Central memory CD8-positive, alpha-beta T cell (primary cell): Measurements from ENCODE around the gene EGFL8.

Experiments used
- ATAC-seq: fragments of 150-1000 bp; cut with Tn5 transposase; replicated peaks from 2 replicates; pipeline ENCODE4 v1.10.0; 2022; ENCODE audit warnings: mild to moderate bottlenecking, moderate FRiP score, moderate number of reproducible peaks; ENCODE audit not compliant: poor library complexity, severe bottlenecking; ENCODE audit errors: extremely low read depth
- DNase-seq, 2 donors: peaks; one replicate each; pipeline ENCODE4 v3.0.0; 2021; ENCODE audit warnings: low spot score in 2 of 2
- H3K27ac Mint-ChIP-seq: one replicate; pipeline ENCODE4 v1.8.0; 2022; ENCODE audit warnings: low read depth, mild to moderate bottlenecking, moderate library complexity, mixed read lengths
- H3K27me3 Mint-ChIP-seq: one replicate; pipeline ENCODE4 v1.8.0; 2022; ENCODE audit warnings: mixed read lengths
- H3K36me3 Mint-ChIP-seq: one replicate; pipeline ENCODE4 v1.8.0; 2022; ENCODE audit warnings: mild to moderate bottlenecking, moderate library complexity, mixed read lengths; ENCODE audit not compliant: insufficient read depth
- H3K4me1 Mint-ChIP-seq: one replicate; pipeline ENCODE4 v1.8.0; 2022; ENCODE audit warnings: mixed read lengths
- H3K4me3 Mint-ChIP-seq: one replicate; pipeline ENCODE4 v1.8.0; 2022; ENCODE audit warnings: mild to moderate bottlenecking, moderate library complexity, mixed read lengths
- H3K9me3 Mint-ChIP-seq: one replicate; pipeline ENCODE4 v1.8.0; 2022; ENCODE audit warnings: mixed read lengths

Gene EGFL8

DNA sequence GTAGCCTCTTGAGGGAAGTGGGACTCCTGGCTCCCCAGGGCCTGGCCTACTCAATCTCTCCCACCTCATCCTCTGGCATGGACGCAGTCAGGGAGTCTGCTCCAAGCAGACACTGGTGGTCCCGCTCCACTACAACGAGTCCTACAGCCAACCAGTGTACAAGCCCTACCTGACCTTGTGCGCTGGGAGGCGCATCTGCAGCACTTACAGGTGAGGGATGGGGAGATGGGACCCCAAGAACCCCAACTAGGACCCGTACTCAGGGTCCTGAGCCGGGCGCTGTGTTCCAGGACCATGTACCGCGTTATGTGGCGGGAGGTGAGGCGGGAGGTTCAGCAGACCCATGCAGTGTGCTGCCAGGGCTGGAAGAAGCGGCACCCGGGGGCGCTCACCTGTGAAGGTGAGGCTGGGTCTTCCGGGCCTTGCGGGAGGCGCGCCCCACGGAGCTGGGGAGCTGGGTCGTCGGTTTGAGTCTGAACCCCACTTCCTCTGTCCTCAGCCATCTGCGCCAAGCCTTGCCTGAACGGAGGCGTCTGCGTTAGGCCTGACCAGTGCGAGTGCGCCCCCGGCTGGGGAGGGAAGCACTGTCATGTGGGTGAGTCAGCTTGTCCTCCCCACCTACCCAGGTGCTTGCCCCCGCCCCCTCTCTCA is 2.1 kb downstream of the EGFL8 start:
- ATAC-seq (no peak), DNase-seq (no peak)
- H3K27ac Mint-ChIP-seq, result peak overlapping the region; percentile 51
- peaks cover 15% of the 10 kb centered on the region for H3K36me3 Mint-ChIP-seq
- H3K27me3 Mint-ChIP-seq, result no peaks in the 10 kb centered on the region
- peaks cover 14% of the 10 kb centered on the region for H3K4me1 Mint-ChIP-seq
- H3K9me3 Mint-ChIP-seq, result no peaks in the 10 kb centered on the region
- no peak overlapping the region for H3K4me3 Mint-ChIP-seq

DNA sequence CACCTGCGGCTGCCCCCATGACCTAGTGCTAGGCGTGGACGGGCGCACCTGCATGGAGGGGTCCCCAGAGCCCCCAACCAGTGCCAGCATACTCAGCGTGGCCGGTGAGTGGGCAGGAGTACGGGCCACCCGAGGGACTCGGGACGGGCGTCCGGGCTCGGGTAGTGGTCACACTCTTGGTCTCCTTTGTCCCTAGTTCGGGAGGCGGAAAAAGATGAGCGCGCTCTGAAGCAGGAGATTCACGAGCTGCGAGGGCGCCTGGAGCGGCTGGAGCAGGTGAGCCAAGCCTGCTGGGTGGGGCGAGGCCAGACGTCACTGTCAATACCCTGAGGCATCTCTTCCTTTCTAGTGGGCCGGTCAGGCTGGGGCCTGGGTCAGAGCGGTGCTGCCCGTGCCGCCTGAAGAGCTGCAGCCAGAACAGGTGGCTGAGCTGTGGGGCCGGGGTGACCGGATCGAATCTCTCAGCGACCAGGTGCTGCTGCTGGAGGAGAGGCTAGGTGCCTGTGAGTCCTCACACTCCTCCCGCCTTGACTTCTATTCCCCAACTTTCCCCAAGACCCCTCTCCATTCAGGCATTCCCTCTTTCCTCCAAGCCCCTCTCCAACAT is 2.9 kb downstream of the EGFL8 start:
- Mint-ChIP-seq H3K27ac (no peak overlapping the region), H3K36me3 (peaks cover 15% of the 10 kb centered on the region), H3K9me3 (no peaks in the 10 kb centered on the region), H3K4me1 (peaks cover 14% of the 10 kb centered on the region), H3K27me3 (no peaks in the 10 kb centered on the region), H3K4me3 (no peak overlapping the region)
- no peak for DNase-seq
- no peak for ATAC-seq

DNA sequence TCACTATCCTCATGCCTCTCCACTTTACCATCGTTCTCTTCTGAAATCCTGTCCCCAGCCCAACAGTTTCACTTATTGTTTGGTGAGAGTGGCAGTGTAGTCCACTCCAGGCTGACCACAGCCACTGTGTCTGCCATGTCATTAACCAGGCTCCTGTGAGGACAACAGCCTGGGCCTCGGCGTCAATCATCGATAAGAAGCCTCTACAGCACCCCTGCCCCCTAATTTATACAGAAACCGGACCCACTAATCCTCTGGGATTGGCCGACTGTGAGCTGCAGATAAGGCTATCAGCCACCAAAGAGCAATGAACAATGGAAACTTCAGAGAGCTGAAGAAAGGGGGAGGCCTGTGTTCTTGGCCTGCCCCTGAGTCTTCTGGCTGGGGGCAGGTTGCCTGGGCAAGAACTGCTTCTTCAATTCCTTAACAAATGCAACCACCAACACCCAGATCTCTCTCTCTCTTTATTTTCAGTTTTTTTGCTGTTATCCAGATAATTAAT is 3.4 kb downstream of the EGFL8 start:
- Mint-ChIP-seq H3K36me3 (peaks cover 15% of the 10 kb centered on the region), H3K27me3 (no peaks in the 10 kb centered on the region), H3K4me3 (no peak overlapping the region), H3K27ac (no peak overlapping the region), H3K4me1 (peaks cover 14% of the 10 kb centered on the region), H3K9me3 (no peaks in the 10 kb centered on the region)
- ATAC-seq (no peak), DNase-seq (no peak)

DNA sequence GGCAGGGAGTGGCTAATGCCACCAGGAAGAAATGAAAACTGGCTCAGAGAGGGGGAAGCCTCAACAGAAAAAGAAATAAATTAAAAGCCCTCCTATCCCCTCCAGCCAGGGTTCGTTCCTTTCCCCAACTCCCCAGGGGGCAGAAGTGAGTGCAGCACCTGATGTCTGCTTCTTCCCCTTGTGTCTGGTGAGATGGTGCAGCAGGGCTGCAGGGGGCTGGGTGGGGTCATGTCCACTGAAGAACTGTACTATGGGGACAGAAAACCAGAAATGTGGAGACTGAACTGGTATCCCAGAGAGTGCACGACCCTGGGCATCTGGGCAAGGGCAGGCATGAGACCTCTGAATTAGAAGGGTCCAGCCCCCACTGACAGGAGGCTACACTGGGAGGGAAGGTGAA is 4.0 kb downstream of the EGFL8 start:
- H3K9me3 Mint-ChIP-seq, result no peaks in the 10 kb centered on the region
- H3K36me3 Mint-ChIP-seq, result peaks cover 15% of the 10 kb centered on the region
- ATAC-seq (no peak), DNase-seq (no peak)
- H3K27me3 Mint-ChIP-seq, result no peaks in the 10 kb centered on the region
- H3K27ac Mint-ChIP-seq, result no peak overlapping the region
- no peak overlapping the region for H3K4me3 Mint-ChIP-seq
- H3K4me1 Mint-ChIP-seq, result peaks cover 17% of the 10 kb centered on the region

DNA sequence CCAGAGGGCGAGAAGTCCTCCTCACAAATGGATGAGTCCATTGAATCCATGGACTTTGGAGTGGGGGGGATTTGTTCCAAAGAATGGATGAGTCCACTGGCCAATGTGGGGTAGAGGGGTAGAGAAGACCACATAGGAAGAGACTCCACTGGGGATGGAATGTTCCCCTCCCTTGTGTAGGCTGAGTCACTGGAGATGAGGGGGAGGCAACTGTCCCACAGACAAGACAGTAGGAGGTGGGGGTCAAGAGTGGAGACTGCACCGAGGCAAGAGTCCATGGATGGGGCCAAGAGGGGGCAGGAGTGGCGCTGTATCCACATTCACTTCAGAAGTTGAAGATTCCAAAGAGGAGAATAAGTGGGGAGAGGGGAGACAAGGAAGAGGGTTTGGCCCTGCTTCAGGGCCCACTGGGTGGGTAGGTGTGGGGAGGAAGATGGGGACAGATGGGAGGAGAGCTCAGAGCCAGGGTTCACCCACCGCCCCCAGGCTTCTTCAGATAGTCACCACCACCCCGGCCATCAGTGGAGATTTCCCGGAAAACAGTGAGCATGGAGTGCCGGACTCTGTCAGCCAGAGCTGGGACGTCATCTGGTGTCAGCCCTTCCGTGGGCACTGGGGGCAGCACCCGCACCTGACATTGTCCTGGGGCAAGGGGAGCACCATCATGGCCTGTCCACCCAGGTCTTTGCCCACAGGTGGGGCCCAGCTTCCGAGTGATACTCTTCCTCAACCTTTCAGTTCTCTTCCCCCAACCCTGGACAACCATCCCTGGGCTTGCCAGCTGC is 4.6 kb downstream of the EGFL8 start:
- no peak for ATAC-seq
- H3K27ac Mint-ChIP-seq, result no peak overlapping the region
- peaks cover 15% of the 10 kb centered on the region for H3K36me3 Mint-ChIP-seq
- DNase-seq, result no peak
- no peaks in the 10 kb centered on the region for H3K27me3 Mint-ChIP-seq
- peaks cover 24% of the 10 kb centered on the region for H3K4me1 Mint-ChIP-seq
- no peak overlapping the region for H3K4me3 Mint-ChIP-seq
- no peaks in the 10 kb centered on the region for H3K9me3 Mint-ChIP-seq

DNA sequence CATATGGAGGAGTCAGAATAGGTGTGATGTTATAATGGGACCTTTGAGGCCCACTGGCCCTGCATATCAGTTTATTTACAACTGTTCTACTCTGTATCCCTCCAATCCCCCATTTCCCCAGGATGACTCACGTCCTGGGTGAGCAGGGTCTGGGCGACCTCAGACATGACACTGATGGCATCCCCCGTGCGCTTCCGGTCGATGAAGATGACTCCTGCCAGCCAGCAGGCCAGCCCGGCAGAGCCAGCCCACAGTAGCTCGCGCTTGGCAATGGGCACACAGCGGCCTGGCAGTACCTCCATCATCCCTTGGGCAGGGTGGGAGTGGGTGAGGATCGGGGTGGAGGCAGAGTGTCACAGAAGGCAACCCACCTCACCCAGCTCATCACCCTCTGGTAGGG is 5.9 kb downstream of the EGFL8 start:
- H3K9me3 Mint-ChIP-seq, result no peaks in the 10 kb centered on the region
- DNase-seq, result no peak
- no peak for ATAC-seq
- H3K27me3 Mint-ChIP-seq, result no peaks in the 10 kb centered on the region
- peaks cover 33% of the 10 kb centered on the region for H3K4me1 Mint-ChIP-seq
- H3K36me3 Mint-ChIP-seq, result peaks cover 16% of the 10 kb centered on the region
- H3K4me3 Mint-ChIP-seq, result no peak overlapping the region
- H3K27ac Mint-ChIP-seq, result no peak overlapping the region

DNA sequence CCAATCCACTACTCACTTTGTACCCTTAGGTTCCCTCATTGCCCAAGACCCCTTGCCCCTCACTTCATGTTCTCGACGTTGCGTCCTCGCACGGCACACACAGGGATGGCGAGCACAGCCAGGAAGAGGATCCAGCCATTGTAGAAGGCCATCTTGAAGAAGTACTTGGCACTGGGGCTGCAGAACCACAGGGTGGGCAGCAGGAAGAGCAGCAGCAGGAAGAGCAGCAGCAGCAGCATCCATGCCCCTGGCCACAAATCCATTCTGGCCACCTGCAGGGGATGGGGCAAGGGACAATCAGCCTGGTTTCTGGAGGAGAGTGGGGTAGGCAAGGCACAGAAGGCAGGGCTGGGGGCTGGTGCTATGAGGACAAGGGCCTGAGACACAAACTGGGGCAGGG is 6.8 kb downstream of the EGFL8 start:
- H3K4me1 Mint-ChIP-seq, result peaks cover 38% of the 10 kb centered on the region
- H3K36me3 Mint-ChIP-seq, result peaks cover 18% of the 10 kb centered on the region
- DNase-seq (no peak), ATAC-seq (no peak)
- no peak overlapping the region for H3K27ac Mint-ChIP-seq
- H3K27me3 Mint-ChIP-seq, result no peaks in the 10 kb centered on the region
- H3K4me3 Mint-ChIP-seq, result no peak overlapping the region
- H3K9me3 Mint-ChIP-seq, result no peaks in the 10 kb centered on the region

DNA sequence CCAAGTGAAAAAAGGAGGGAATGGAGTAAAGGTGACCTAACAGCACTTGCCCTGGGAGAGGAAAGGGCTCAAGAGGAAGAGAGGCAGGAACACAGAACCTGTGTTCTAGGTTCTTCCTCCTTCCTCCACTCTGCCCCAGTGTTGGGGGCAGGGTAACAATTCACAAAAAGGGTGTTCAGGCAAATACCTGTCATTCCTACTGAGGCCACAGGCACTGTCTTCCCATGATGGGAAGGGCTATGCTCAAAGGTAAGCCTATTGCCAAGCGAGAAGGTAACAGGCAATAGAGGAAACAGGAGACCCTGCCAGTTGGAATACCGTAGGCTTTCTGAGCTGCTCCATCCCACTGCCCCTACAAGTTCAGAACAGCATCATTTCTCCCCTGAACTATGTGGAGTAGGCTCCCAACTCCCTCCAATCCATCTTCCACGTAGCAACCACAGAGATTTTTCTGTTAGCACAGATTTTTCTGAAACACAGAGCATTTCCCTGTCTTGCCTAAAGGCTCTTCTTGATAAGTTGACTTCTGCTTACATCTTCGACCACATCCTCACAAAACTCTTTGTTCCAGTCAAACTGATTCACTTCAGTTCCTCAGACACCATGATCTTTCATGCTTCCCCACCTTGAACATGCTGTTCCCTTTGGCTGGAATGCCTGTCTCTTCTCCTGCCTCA is 8.8 kb downstream of the EGFL8 start:
- no peak overlapping the region for H3K4me3 Mint-ChIP-seq
- H3K4me1 Mint-ChIP-seq, result peaks cover 57% of the 10 kb centered on the region
- DNase-seq (no peak), ATAC-seq (no peak)
- H3K27me3 Mint-ChIP-seq, result no peaks in the 10 kb centered on the region
- H3K36me3 Mint-ChIP-seq, result peaks cover 23% of the 10 kb centered on the region
- H3K27ac Mint-ChIP-seq, result no peak overlapping the region
- no peaks in the 10 kb centered on the region for H3K9me3 Mint-ChIP-seq

DNA sequence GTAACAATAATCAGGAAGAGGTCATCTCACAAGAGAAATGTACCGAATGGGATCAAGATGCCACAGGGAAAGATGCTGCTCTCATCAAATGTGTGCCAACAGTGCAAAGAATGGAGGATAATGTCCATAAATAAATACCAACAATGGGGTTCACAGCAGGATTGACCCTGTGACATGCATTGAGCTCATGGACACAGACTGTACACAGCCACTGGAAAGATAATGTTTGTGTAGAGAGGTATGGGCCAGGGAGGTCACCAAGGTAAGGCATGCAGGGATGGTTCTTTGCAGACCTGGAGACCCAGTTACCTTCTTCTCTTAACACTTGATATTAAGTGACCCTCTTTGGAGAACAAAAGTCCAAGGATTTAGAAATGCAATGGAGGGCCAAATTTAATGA is 10.0 kb downstream of the EGFL8 start:
- H3K4me1 Mint-ChIP-seq, result peaks cover 62% of the 10 kb centered on the region
- no peak for DNase-seq
- H3K27ac Mint-ChIP-seq, result no peak overlapping the region
- H3K27me3 Mint-ChIP-seq, result no peaks in the 10 kb centered on the region
- ATAC-seq, result no peak
- peaks cover 22% of the 10 kb centered on the region for H3K36me3 Mint-ChIP-seq
- no peaks in the 10 kb centered on the region for H3K9me3 Mint-ChIP-seq
- H3K4me3 Mint-ChIP-seq, result peak overlapping the region; percentile 46

DNA sequence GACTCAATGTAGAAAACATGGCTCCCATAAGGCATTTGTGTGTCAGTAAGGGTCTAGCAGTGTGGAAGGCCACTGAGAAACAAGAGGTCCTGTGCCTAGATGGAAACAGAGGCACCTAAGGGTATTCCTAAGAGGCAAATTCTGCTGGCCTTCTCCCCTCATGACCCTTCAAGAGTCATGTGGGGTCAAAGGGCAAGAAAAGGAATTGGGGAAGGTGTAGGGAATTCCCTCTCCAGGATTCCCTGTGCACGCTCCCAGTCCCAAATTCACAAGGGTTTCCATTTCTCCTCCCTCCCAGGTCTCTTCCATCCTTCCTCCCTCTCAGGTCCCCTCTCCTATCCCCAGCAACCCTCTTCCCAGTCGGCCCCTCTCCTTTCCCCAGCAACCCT is 10.9 kb downstream of the EGFL8 start:
- Mint-ChIP-seq H3K9me3 (no peaks in the 10 kb centered on the region), H3K27ac (peak overlapping the region; percentile 83), H3K36me3 (peaks cover 22% of the 10 kb centered on the region)

DNA sequence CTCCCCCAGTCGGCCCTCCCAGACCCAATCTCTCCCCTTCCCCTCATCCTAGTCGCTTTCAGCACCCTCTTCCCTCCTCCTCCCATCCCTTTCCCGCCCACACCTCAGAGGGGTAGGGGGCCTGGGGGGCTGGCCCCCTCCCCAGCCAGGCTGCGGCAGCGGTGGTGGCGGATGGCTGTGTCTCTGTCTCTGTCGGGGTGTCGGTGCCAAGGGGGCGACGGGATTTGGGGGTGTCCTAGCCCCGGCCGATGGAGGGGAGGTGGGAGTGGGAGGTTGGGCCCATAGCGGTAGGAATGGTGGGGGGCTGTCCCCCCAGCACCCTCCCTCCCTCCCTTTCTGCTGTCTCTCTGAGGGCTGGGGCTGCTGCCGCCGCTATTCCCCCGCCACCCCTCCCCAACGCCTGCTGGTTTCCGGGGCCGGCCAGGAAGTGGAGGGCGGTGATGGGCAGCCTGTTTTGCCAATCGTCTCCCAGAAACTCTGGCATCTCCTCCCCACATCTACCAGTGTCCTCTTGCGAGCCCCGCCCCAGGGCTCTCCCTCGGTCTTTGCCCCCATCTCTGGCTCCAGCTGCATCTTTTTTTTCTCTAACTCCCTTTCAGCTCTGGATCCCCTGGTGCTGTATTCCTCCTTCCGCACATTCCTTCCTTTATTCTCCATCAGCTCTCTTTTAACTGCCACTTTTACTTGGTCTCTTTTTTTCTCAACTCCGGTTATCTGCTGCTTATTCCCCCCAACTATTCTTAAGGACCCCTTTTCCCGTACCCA is 11.5 kb downstream of the EGFL8 start, which contains the start of gene AGPAT1:
Gene AGPAT1 (minus strand): TSS at position 374 of the 765 bp plus-strand sequence. CDS start 4,588 bp downstream, outside the sequence.
- ATAC-seq (peak; percentile 33), DNase-seq (peak; percentile 93 to 94)
- H3K27ac Mint-ChIP-seq, result peak within 1 kb of the TSS; percentile 83
- peaks cover 64% of the 10 kb centered on the region for H3K4me1 Mint-ChIP-seq
- peaks cover 26% of the 10 kb centered on the region for H3K36me3 Mint-ChIP-seq
- peak within 1 kb of the TSS; percentile 88 for H3K4me3 Mint-ChIP-seq
- H3K9me3 Mint-ChIP-seq, result no peaks in the 10 kb centered on the region
- H3K27me3 Mint-ChIP-seq, result no peaks in the 10 kb centered on the region

More for the DNA sequence above, 10.9 kb downstream of the EGFL8 start:
- Mint-ChIP-seq H3K4me1 (peaks cover 59% of the 10 kb centered on the region), H3K4me3 (peak overlapping the region; percentile 88), H3K27me3 (no peaks in the 10 kb centered on the region)
- DNase-seq, result no peak
- ATAC-seq, result no peak
